GM21447 (cell line): Measurements from ENCODE around the gene ANKRD34A.

Experiments used
- ATAC-seq: cut with Tn5 transposase; IDR thresholded peaks from one replicate; pipeline ENCODE4 v1.9.1; 2021; ENCODE audit not compliant: unreplicated experiment

The ANKRD34A gene

GRCh38 chr1:145974721-145975120 lies 10.3 kb upstream of the ANKRD34A start:
- ATAC-seq = no peak

- no peak for ATAC-seq
Measured at GRCh38 chr1:145972580-145972979, 8.2 kb upstream of the ANKRD34A start.

GRCh38 chr1:145967288-145967687 lies 2.9 kb upstream of the ANKRD34A start:
- no peak for ATAC-seq

GRCh38 chr1:145965119-145965744 lies 857 bp upstream of the ANKRD34A start:
- ATAC-seq = no peak

- ATAC-seq = no peak
Measured at GRCh38 chr1:145963265-145964019, 933 bp downstream of the ANKRD34A start.

GRCh38 chr1:145962157-145963102 lies 1.9 kb downstream of the ANKRD34A start:
- no peak for ATAC-seq

GRCh38 chr1:145961425-145962156 lies 2.8 kb downstream of the ANKRD34A start:
- ATAC-seq = no peak

- no peak for ATAC-seq
Measured at GRCh38 chr1:145961109-145961424, 3.3 kb downstream of the ANKRD34A start.

- ATAC-seq = no peak
Measured at GRCh38 chr1:145960468-145961108, 3.8 kb downstream of the ANKRD34A start.

- ATAC-seq = no peak
Measured at GRCh38 chr1:145959957-145960467, 4.4 kb downstream of the ANKRD34A start.

GRCh38 chr1:145959333-145959732 lies 5.0 kb downstream of the ANKRD34A start:
- no peak for ATAC-seq

- no peak for ATAC-seq
Measured at GRCh38 chr1:145958734-145959133, 5.6 kb downstream of the ANKRD34A start.

GRCh38 chr1:145957443-145958319 lies 6.7 kb downstream of the ANKRD34A start, which contains the start of gene LIX1L:
TSS of gene LIX1L (minus strand) at chr1:145958017. CDS start at chr1:145957927, 90 bp downstream.
- ATAC-seq = peak; percentile 84

- no peak for ATAC-seq
Measured at GRCh38 chr1:145956781-145957442, 7.5 kb downstream of the ANKRD34A start.

GRCh38 chr1:145956361-145956760 lies 8.0 kb downstream of the ANKRD34A start:
- ATAC-seq = no peak

- no peak for ATAC-seq
Measured at GRCh38 chr1:145955436-145955835, 8.9 kb downstream of the ANKRD34A start.

- ATAC-seq = no peak
Measured at GRCh38 chr1:145953861-145954260, 10.5 kb downstream of the ANKRD34A start.

GRCh38 chr1:145952903-145953302 lies 11.5 kb downstream of the ANKRD34A start:
- ATAC-seq = no peak

GRCh38 chr1:145951526-145951925 lies 12.8 kb downstream of the ANKRD34A start:
- no peak for ATAC-seq
